Measurements from ENCODE around the gene SHLD1.
"Not testable (repeated sequence)": the region's sequence is repeated elsewhere in the genome, so short reads cannot be mapped to it uniquely, and the experiment has no call there.

SHLD1 gene

GRCh38 chr20:5788385-5788895 is 38.2 kb downstream of the SHLD1 start:
- peak; percentile 94 to 95 for DNase-seq (ENCODE audit: low read depth in 2 of 2)
- TF ChIP-seq, protein P1, sequence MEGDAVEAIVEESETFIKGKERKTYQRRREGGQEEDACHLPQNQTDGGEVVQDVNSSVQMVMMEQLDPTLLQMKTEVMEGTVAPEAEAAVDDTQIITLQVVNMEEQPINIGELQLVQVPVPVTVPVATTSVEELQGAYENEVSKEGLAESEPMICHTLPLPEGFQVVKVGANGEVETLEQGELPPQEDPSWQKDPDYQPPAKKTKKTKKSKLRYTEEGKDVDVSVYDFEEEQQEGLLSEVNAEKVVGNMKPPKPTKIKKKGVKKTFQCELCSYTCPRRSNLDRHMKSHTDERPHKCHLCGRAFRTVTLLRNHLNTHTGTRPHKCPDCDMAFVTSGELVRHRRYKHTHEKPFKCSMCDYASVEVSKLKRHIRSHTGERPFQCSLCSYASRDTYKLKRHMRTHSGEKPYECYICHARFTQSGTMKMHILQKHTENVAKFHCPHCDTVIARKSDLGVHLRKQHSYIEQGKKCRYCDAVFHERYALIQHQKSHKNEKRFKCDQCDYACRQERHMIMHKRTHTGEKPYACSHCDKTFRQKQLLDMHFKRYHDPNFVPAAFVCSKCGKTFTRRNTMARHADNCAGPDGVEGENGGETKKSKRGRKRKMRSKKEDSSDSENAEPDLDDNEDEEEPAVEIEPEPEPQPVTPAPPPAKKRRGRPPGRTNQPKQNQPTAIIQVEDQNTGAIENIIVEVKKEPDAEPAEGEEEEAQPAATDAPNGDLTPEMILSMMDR (IDR thresholded peaks at IDR 0.05; ENCODE audit: low read depth, low read length): peak; percentile 81
- H3K4me3 ChIP-seq (replicated peaks in 1 of 2; ENCODE audit: low read depth in 2 of 2, low read length in 2 of 2): no peak overlapping the region

GRCh38 chr20:5789827-5790226 is 39.6 kb downstream of the SHLD1 start:
- no peak for DNase-seq (ENCODE audit: low read depth in 2 of 2)
- no peak overlapping the region for H3K4me3 ChIP-seq (replicated peaks in 1 of 2; ENCODE audit: low read depth in 2 of 2, low read length in 2 of 2)
- TF ChIP-seq, protein P1 (IDR thresholded peaks at IDR 0.05; ENCODE audit: low read depth, low read length): no peak

DNA sequence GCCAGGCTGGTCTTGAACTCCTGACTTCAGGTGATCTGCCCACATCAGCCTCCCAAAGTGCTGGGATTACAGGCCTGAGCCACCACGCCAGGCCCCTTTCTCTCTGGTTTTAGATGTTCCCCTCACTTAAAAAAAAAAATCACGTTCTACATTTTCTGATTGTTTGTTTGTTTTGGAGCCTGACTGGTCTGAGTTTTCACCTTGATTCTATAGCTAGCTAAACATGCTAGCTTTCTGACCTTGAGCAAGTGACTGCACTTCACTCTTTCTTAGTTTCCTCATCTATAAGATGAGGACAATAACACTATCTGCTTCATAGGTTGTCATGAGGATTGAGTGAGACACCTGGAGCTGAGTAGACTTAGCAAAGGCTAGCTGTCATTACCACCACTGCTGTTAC is 43.7 kb downstream of the SHLD1 start:
- TF ChIP-seq, protein P1 (IDR thresholded peaks at IDR 0.05; ENCODE audit: low read depth, low read length): no peak
- no peak overlapping the region for H3K4me3 ChIP-seq (replicated peaks in 1 of 2; ENCODE audit: low read depth in 2 of 2, low read length in 2 of 2)
- no peak for DNase-seq (ENCODE audit: low read depth in 2 of 2)

- no peak overlapping the region for H3K4me3 ChIP-seq (replicated peaks in 1 of 2; ENCODE audit: low read depth in 2 of 2, low read length in 2 of 2)
- TF ChIP-seq, protein P1 (IDR thresholded peaks at IDR 0.05; ENCODE audit: low read depth, low read length): no peak
- DNase-seq (ENCODE audit: low read depth in 2 of 2): no peak
Observed at GRCh38 chr20:5796331-5797040, 46.3 kb downstream of the SHLD1 start.

DNA sequence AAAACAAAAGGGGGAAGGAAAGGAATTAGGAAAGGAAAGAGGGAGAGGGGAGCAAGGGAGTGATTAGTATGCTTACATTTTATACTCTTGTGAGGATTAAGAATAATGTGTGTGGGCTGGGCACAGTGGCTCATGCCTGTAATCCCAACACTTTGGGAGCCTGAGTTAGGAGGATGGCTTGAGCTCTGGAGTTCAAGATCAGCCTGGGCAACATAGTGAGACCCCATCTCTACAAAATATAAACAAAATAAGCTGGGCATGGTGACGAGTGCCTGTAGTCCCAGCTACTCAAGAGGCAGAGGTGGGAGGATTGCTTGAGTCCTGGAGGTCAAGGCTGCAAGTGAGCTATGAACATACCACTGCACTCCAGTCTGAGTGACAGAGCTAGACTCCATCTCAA is 47.0 kb downstream of the SHLD1 start:
- no peak for DNase-seq (ENCODE audit: low read depth in 2 of 2)
- TF ChIP-seq, protein P1 (IDR thresholded peaks at IDR 0.05; ENCODE audit: low read depth, low read length): no peak
- H3K4me3 ChIP-seq (replicated peaks in 1 of 2; ENCODE audit: low read depth in 2 of 2, low read length in 2 of 2): no peak overlapping the region

GRCh38 chr20:5797843-5798462 is 47.8 kb downstream of the SHLD1 start:
- TF ChIP-seq, protein P1 (IDR thresholded peaks at IDR 0.05; ENCODE audit: low read depth, low read length): no peak
- no peak for DNase-seq (ENCODE audit: low read depth in 2 of 2)
- H3K4me3 ChIP-seq (replicated peaks in 1 of 2; ENCODE audit: low read depth in 2 of 2, low read length in 2 of 2): no peak overlapping the region

DNA sequence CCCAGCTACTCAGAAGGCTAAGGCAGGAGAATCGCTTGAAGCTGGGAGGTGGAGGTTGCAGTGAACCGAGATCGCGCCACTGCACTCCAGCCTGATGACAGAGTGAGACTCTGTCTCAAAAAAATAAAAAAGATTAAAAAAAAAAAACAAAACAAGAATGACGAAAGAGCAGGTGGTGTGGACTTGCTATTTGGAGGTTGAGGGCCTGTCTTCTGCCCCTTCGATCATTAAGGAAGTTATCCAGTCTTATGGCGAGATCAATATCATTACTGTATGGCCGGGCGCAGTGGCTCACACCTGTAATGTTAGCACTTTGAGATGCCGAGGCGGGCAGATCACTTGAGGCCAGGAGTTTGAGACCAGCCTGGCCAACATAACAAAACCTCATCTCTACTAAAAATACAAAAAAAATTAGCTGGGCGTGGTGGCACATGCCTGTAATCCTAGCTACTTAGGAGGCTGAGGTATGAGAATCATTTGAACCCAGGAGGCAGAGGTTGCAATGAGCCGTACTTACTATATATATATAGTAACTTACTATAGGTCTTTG is 53.6 kb downstream of the SHLD1 start:
- DNase-seq (ENCODE audit: low read depth in 2 of 2); H3K4me3 ChIP-seq (replicated peaks in 1 of 2; ENCODE audit: low read depth in 2 of 2, low read length in 2 of 2): not testable (repeated sequence)

All from cardiac fibroblast (primary cell).